Measurements from ENCODE around the gene NUBP1.
"Not testable (repeated sequence)": the region's sequence is repeated elsewhere in the genome, so short reads cannot be mapped to it uniquely, and the experiment has no call there.

Gene NUBP1

DNA sequence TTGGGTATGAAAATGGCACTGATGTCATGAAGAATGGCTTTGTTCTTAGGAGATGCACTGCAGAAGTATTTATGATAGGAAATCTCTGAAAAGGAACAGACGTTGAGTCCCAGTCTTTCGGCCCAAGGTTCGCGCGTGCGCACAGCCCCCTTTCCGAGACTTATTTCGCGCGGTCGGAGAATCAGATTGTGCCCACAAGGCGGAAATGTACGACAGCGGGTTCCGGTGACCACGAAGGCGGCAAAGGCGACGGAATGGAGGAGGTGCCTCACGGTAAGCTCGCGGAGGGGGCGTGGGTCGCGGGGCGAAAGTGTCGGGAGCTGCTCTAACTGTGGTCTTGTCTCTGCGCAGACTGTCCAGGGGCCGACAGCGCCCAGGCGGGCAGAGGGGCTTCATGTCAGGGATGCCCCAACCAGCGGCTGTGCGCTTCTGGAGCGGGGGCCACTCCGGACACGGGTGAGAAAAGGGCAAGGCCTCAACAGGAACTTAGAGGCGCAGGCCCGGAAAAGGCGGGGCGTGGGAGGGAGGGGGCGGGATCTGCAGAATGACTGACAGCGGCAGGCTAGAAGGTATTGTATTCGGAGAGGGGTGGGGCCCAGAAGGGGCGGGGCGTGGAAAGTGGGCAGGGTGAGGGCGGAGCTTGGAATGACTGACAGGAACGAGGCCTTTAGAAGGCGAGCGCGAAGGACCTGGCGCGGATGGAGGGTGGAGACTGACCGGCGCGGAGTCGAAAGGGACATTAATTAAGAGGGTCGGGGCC, at the start of gene NUBP1:
Gene NUBP1, plus strand, starts transcription at position 233 of the 760 bp plus-strand sequence. Its CDS starts 22 bp downstream, at position 255.
- peak; percentile 51 for FAIRE-seq

- FAIRE-seq: no peak
Measured at GRCh38 chr16:10693889-10694288, 49.8 kb upstream of the NUBP1 start.

GRCh38 chr16:10694306-10694705, 49.3 kb upstream of the NUBP1 start:
- no peak for FAIRE-seq

DNA sequence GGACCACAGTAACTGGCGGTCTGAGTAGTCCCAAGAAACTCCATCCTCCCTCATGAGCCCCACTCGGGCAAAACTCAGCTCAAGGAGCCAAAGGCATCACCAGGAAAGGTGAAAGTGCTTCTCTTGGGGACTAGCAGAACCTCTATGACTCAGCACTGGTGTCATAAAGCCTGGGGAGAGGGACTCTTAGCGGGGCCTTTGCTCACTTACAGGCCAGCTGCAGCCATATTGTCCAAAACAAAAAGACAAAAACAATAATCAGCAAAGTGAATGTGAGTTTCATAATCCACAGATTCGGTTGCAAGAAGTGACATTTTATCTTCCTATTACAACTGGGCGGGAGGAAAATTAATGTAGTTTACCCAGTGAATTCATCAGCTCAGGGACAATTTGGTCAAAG, 48.8 kb upstream of the NUBP1 start, which contains the start of gene TEKT5:
Gene TEKT5, minus strand, starts transcription at position 101 of the 400 bp plus-strand sequence. Its CDS starts 57 bp downstream, at position 44.
- FAIRE-seq: no peak

GRCh38 chr16:10699756-10700155, 43.9 kb upstream of the NUBP1 start:
- FAIRE-seq: no peak

- no peak for FAIRE-seq
Measured at GRCh38 chr16:10708969-10709368, 34.7 kb upstream of the NUBP1 start.

- no peak for FAIRE-seq
Measured at GRCh38 chr16:10728003-10728887, 15.4 kb upstream of the NUBP1 start.

DNA sequence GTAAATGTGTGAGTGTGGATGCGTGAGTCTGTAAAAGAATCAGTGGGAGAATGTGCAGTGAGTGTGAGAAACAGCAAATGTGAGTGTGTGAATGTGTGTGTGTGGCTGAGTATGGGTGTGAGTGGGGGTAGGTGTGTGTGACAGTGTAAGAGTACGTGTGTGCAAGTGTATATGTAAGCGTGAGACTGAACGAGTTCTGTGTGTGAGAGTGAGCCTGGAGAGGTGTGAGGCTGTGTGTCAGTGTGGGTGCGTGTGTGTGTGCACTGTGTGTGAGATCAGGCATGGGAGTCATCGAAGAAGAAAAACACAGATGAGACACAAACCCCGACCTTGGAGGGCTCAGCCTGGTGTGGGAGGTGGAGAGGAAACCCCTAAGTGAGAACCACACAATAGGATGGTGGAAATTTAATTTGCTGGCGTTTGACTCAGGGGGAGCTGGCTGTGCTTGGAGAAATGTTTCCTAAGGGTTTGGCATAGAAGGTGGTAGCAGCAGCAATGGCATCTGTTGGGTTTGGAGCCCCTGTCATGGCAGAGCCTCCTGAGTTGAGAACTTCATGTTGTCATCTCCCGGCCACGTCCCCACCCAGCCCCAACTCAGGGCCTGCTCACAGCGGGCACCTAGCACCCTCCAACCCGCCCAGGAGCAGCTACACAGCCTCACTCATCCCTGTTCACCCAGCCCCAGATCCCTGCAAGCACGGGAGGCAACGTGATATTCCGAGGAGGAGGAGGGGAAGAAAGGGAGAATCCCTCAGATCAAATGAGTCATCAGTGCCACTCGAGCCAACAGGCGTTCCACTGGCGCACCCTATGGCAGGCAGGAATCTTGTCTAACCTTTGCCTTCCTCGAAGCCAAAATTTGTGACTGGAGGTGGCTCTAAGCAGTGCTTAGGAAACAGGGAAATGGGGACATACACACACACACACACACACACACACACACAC, 14.3 kb upstream of the NUBP1 start:
- FAIRE-seq: no peak

GRCh38 chr16:10731790-10732189, 11.9 kb upstream of the NUBP1 start:
- FAIRE-seq: no peak

DNA sequence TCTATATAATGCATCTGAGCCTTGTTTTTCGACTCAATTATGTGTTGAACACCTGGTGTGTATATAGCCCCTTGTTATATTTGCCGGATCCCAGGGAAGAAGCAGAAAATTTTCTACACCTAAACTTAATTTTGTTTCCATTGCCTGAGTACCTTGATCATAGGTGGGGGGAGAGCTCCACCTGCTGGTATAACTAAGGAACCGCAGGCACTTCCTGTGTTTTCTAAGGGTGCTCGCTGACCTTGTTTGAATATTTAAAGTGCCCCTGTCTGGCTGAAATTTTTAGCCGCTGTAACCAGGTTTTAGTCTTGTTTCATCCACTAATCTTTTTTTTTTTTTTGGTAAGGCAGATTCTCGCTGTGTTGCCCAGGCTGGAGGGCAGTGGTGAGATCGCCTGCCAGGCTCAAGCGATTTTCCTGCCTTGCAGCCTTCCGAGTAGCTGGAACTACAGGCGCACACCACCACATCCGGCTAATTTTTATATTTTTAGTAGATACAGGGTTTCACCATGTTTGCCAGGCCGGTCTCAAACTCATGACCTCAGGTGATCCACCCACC, 6.5 kb upstream of the NUBP1 start:
- peak; percentile 25 for FAIRE-seq

GRCh38 chr16:10738231-10739077, 5.2 kb upstream of the NUBP1 start:
- FAIRE-seq: no peak

DNA sequence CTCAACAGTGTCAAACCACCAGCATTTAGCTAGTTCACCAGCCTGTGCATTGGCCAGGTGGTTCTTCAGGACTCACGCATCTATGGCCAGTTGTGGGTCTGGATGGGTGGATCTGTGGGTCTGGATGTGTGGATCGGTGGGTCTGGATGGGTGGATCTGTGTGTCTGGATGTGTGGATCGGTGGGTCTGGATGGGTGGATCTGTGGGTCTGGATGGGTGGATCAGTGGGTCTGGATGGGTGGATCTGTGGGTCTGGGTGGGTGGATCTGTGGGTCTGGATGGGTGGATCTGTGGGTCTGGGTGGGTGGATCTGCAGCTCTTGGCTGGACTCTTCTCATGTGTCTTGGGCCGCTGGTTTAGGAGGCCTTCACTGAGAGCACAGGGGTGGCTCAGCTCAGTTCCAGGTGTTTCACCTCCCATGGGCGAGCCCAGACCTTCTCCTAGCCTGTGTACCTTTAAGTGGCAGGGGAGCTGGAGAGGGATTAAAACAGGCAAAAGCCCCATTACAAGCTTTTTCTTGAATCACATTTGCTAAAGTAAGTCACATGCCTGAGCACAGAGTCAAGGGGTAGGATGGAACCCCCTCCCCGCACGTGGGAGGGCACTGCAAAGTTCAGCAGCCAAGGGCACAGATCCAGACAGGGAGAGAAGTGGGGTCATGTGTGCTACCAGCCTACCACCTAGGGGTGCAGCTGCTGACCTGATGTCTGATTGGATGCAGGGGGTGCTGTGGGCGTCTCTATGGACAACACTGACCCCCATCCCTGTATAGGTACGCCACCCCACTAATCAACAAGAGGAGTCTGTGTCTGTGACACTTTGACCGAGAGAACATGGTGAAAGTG, 3.4 kb upstream of the NUBP1 start:
- no peak for FAIRE-seq

DNA sequence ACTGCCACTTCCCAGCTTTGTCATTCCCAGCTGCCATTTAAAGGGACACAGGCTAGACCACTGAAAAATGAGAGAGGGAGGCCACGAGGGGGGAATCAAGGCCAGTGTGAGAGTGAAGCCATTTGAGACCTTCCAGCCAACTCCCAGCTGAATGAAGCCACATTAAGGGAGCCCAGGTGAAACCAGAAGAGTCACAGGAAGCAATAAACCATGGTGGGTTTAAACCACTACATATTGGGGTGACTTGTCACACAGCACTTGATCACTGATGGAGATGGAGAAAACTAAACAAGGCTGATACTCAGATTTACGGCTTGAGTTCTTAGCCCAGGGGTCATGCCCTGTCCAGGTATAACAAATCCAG, 2.8 kb upstream of the NUBP1 start:
- FAIRE-seq: no peak

- FAIRE-seq: not testable (repeated sequence)
Measured at GRCh38 chr16:10741249-10741648, 2.4 kb upstream of the NUBP1 start.

DNA sequence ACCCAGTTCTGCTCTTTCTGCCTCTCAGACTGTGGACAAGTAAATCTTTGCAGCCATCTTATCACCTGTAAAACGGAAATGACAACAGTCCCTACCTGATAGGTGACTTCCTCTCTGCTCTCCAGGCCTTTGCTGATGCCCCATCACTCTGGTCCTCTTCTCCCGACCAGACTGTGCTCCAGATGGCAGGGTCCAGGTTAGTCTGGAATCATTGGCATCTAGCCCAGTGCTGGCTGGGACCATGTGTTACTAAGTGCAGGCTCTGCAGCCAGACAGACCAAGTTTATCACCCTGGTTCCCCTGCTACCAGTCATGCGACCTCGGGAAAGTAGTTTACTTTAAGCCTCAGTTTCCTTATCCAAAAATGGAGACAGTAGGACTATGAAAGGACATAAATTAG, 1.8 kb upstream of the NUBP1 start:
- no peak for FAIRE-seq

DNA sequence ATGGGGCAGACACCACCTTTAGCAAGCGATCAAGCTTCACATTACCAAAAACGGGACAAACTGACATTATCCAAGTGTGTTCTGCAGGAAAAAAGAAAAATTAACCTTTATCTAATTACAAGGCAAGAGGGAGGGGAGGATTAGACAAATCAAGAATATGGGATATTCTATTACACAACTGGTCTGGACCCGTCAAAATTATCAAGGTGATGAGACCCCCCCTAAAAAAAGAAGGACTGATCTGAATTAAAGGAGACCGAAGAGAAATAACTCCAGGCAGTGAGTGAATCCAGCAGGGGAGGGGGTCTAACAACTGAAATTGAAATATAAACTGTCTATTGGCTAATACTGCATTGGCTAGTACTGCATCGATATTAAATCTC, 424 bp upstream of the NUBP1 start:
- no peak for FAIRE-seq

GRCh38 chr16:10744370-10745030, 858 bp downstream of the NUBP1 start:
- no peak for FAIRE-seq

DNA sequence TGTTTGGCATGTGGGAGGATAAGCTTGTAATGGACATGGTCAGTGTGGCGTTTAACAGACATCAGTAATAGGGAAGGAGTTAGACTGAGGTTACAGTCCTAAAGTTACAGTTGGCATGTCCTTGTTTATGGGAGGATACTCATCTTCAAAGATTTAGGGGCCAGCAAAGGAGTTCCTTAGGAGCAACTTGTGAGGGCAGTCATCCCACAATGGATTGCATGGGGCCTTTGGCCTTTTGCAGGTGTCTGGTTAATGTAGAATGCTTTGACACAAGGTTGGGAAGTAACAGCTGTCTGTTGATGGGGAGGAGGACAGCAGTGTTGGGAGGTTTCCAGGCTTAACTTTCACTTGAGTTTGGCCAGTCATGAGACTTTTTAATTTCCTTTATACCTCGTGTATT, 2.2 kb downstream of the NUBP1 start:
- no peak for FAIRE-seq

- no peak for FAIRE-seq
Measured at GRCh38 chr16:10750793-10751192, 7.2 kb downstream of the NUBP1 start.

- no peak for FAIRE-seq
Measured at GRCh38 chr16:10751291-10751697, 7.7 kb downstream of the NUBP1 start.
